ENCODE measurements around the gene ENOX1.

DNA sequence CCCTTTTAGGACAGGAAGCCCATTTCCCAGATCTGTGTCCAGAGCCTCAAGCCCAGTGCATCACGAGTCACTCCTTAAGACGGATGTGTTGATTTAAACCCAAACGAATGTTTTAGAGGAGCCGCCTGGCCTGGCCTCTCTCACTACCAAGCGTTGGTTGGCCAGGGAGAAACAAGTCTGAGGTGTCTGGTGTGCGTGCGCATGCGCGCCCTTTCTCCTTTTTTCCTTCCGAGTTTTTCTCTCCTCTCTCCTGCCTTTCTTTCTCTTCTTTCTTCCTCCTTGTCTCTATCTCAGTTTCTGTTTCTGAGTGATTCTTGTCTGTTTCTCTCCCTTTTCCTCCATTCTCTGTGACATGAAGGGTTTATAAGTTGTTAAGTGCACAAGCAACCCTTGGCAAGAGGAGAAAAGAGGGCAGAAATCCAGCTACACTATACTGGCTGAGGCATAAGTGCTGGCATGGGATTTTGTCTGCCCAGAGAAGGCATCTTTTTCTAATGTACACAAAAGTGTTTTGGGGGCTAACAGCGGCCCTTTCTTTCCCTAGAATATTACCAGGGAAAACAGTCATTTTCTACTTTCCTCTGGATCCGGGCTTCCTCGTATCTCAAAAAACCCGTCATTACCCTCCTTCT is 592.9 kb downstream of the ENOX1 start:
- TF ChIP-seq, protein P1, sequence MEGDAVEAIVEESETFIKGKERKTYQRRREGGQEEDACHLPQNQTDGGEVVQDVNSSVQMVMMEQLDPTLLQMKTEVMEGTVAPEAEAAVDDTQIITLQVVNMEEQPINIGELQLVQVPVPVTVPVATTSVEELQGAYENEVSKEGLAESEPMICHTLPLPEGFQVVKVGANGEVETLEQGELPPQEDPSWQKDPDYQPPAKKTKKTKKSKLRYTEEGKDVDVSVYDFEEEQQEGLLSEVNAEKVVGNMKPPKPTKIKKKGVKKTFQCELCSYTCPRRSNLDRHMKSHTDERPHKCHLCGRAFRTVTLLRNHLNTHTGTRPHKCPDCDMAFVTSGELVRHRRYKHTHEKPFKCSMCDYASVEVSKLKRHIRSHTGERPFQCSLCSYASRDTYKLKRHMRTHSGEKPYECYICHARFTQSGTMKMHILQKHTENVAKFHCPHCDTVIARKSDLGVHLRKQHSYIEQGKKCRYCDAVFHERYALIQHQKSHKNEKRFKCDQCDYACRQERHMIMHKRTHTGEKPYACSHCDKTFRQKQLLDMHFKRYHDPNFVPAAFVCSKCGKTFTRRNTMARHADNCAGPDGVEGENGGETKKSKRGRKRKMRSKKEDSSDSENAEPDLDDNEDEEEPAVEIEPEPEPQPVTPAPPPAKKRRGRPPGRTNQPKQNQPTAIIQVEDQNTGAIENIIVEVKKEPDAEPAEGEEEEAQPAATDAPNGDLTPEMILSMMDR (IDR thresholded peaks at IDR 0.05), result no peak
- TF ChIP-seq POLR2A (IDR thresholded peaks at IDR 0.05), result no peak
- TF ChIP-seq POLR2AphosphoS5 (IDR thresholded peaks at IDR 0.05), result no peak
